GM23248 (cell line): ENCODE data around the gene MAD2L1BP.

ENCODE experiments used
- EZH2 ChIP-seq: fragments of 200-600 bp; sonication (generic); IDR thresholded peaks from 2 replicates; pipeline ENCODE4 v1.6.1; 2018; ENCODE audit warnings: antibody characterized with exemption, mild to moderate bottlenecking; ENCODE audit not compliant: insufficient read depth, poor library complexity, severe bottlenecking
- EZH2phosphoT487 ChIP-seq: fragments of 200-600 bp; sonication (generic); IDR thresholded peaks from 2 replicates; pipeline ENCODE4 v1.6.1; 2018; ENCODE audit warnings: antibody characterized with exemption, moderate library complexity, mild to moderate bottlenecking, low read depth; ENCODE audit not compliant: insufficient read depth

GRCh38 chr6:43683708-43684455 is 48.2 kb downstream of the MAD2L1BP start:
- TF ChIP-seq EZH2 (no peak), EZH2phosphoT487 (no peak)
